OCI-M2 (cell line): ENCODE measurements around the gene CORO2A.
"Not testable (repeated sequence)": the region's sequence is repeated elsewhere in the genome, so short reads cannot be mapped to it uniquely, and the experiment has no call there.

Source experiments
- DNase-seq: peaks from one replicate; lab custom pipeline; 2025; ENCODE audit not compliant: unreplicated experiment; lab: John Stamatoyannopoulos, UW

CORO2A gene

GRCh38 chr9:98086461-98086860 lies 106.0 kb downstream of the CORO2A start:
- DNase-seq, result no peak

- no peak for DNase-seq
Measured at GRCh38 chr9:98085944-98086343, 106.5 kb downstream of the CORO2A start.

GRCh38 chr9:98085058-98085457 lies 107.4 kb downstream of the CORO2A start:
- DNase-seq, result no peak

GRCh38 chr9:98084396-98084795 lies 108.0 kb downstream of the CORO2A start:
- DNase-seq, result no peak

- no peak for DNase-seq
Measured at GRCh38 chr9:98083566-98084183, 108.8 kb downstream of the CORO2A start.

- DNase-seq, result no peak
Measured at GRCh38 chr9:98083061-98083501, 109.4 kb downstream of the CORO2A start.

- DNase-seq, result no peak
Measured at GRCh38 chr9:98081477-98082219, 110.8 kb downstream of the CORO2A start.

- DNase-seq, result no peak
Measured at GRCh38 chr9:98080780-98081179, 111.7 kb downstream of the CORO2A start.

GRCh38 chr9:98080326-98080725 lies 112.1 kb downstream of the CORO2A start:
- DNase-seq, result no peak

- no peak for DNase-seq
Measured at GRCh38 chr9:98078895-98079294, 113.5 kb downstream of the CORO2A start.

GRCh38 chr9:98076514-98076890 lies 115.9 kb downstream of the CORO2A start:
- not testable (repeated sequence) for DNase-seq

GRCh38 chr9:98075332-98075805 lies 117.1 kb downstream of the CORO2A start:
- DNase-seq, result no peak

- peak; percentile 45 for DNase-seq
Measured at GRCh38 chr9:98074115-98074990, 118.1 kb downstream of the CORO2A start.

- DNase-seq, result no peak
Measured at GRCh38 chr9:98071737-98072136, 120.7 kb downstream of the CORO2A start.
